H1 (cell line): ENCODE measurements around the gene KLHL29. TPM values are rescaled to one million over a fixed set of nuclear protein-coding genes. Genes with fewer than 3 reads are reported as not detected.

Source experiments
- CTCF ChIA-PET: fragments of 300-600 bp; sonication (Branson Sonifier 250); formaldehyde crosslinking; loops from one replicate; lab custom pipeline; 2021; ENCODE audit not compliant: partially characterized antibody; lab: Charles Lee
- POLR2A ChIA-PET: fragments of 300-600 bp; sonication (Branson Sonifier 250); formaldehyde crosslinking; loops from one replicate; lab custom pipeline; 2021; ENCODE audit warnings: inconsistent platforms; ENCODE audit not compliant: partially characterized antibody; lab: Charles Lee
- DNase-seq, 2 experiments: peaks; one replicate each; pipeline versions ENCODE4 v3.0.0 to v3.0.0-alpha.2; 2010 to 2022; ENCODE audit warnings: low spot score in 2 of 2, low read depth in 1 of 2, mixed read lengths in 1 of 2
- FAIRE-seq: peaks from 2 replicates; lab custom pipeline; 2011; peaks lifted over from hg19 to GRCh38; lab: Jason Lieb, UNC
- H2AFZ ChIP-seq: 2 replicates; pipeline ENCODE4 v1.8.1; 2012; ENCODE audit warnings: low read length, inconsistent platforms
- H2AK5ac ChIP-seq: 2 replicates; pipeline ENCODE4 v1.6.1; 2013; ENCODE audit warnings: low read depth, low read length
- H2BK120ac ChIP-seq: replicated peaks from 2 replicates; pipeline ENCODE3; 2013; ENCODE audit warnings: low read depth, low read length, inconsistent platforms
- H2BK12ac ChIP-seq: 2 replicates; pipeline ENCODE4 v1.6.1; 2013; ENCODE audit warnings: low read depth, low read length
- H2BK15ac ChIP-seq: 2 replicates; pipeline ENCODE4 v1.6.1; 2013; ENCODE audit warnings: low read length
- H2BK20ac ChIP-seq: 2 replicates; pipeline ENCODE4 v1.6.1; 2013; ENCODE audit warnings: low read length
- H2BK5ac ChIP-seq: 2 replicates; pipeline ENCODE4 v1.6.1; 2013; ENCODE audit warnings: low read depth, low read length
- H3K14ac ChIP-seq: 2 replicates; pipeline ENCODE4 v1.6.1; 2013; ENCODE audit warnings: inconsistent platforms; ENCODE audit not compliant: insufficient read length
- H3K18ac ChIP-seq: 2 replicates; pipeline ENCODE4 v1.6.1; 2013; ENCODE audit warnings: low read length; ENCODE audit errors: extremely low read depth
- H3K23ac ChIP-seq: 2 replicates; pipeline ENCODE4 v1.6.1; 2013; ENCODE audit warnings: inconsistent platforms; ENCODE audit not compliant: insufficient read length
- H3K23me2 ChIP-seq: 2 replicates; pipeline ENCODE4 v1.6.1; 2013; ENCODE audit warnings: low read depth, low read length
- H3K27ac ChIP-seq: 2 replicates; pipeline ENCODE4 v1.6.1; 2011; ENCODE audit warnings: low read depth, low read length, inconsistent platforms
- H3K27me3 ChIP-seq, 4 experiments: replicated peaks in 1 of 4; 1 replicate in 1 of 4; 2 replicates in 3 of 4; pipeline versions ENCODE4 v1.6.1 to v1.8.1; 2011 to 2013; ENCODE audit warnings: low read length in 3 of 4, mild to moderate bottlenecking in 3 of 4, inconsistent platforms in 2 of 4, mixed read lengths in 2 of 4, moderate library complexity in 1 of 4; ENCODE audit not compliant: control insufficient read depth in 3 of 4, insufficient read depth in 3 of 4; ENCODE audit errors: extremely low read depth in 1 of 4
- H3K36me3 ChIP-seq, 4 experiments: 2 replicates each; pipeline versions ENCODE4 v1.6.1 to v1.8.1; 2011 to 2013; ENCODE audit warnings: mild to moderate bottlenecking in 4 of 4, low read length in 3 of 4, moderate library complexity in 2 of 4, control low read depth in 1 of 4, inconsistent platforms in 1 of 4; ENCODE audit not compliant: insufficient read depth in 4 of 4, control insufficient read depth in 2 of 4
- H3K4ac ChIP-seq: replicated peaks from 2 replicates; pipeline ENCODE3; 2013; ENCODE audit warnings: low read length, low read depth, mixed read lengths, inconsistent platforms; ENCODE audit not compliant: insufficient read length
- H3K4me1 ChIP-seq, 4 experiments: replicated peaks in 1 of 4; 1 replicate in 1 of 4; 2 replicates in 3 of 4; pipeline versions ENCODE4 v1.6.1 to v1.8.1; 2011 to 2013; ENCODE audit warnings: low read length in 3 of 4, inconsistent platforms in 2 of 4, mixed read lengths in 1 of 4; ENCODE audit not compliant: insufficient read depth in 4 of 4, control insufficient read depth in 3 of 4
- H3K4me2 ChIP-seq, 2 experiments: 2 replicates each; pipeline versions ENCODE4 v1.6.1 to v1.8.1; 2011 to 2013; ENCODE audit warnings: low read depth in 2 of 2, low read length in 2 of 2, control low read depth in 1 of 2, inconsistent platforms in 1 of 2, mild to moderate bottlenecking in 1 of 2; ENCODE audit not compliant: insufficient read depth in 1 of 2
- H3K4me3 ChIP-seq, 4 experiments: fragments of 200-600, 300-600 bp in 1 of 4; sonication (generic), shearing (Covaris generic), sonication (Bioruptor Twin) in 1 of 4; 2 replicates each; pipeline versions ENCODE4 v1.5.1 to v1.8.1; 2011 to 2016; ENCODE audit warnings: low read length in 4 of 4, low read depth in 3 of 4, control low read depth in 2 of 4, inconsistent platforms in 2 of 4, mild to moderate bottlenecking in 2 of 4, mixed read lengths in 1 of 4, moderate library complexity in 1 of 4; ENCODE audit not compliant: insufficient read depth in 2 of 4; ENCODE audit errors: extremely low read depth in 1 of 4
- H3K56ac ChIP-seq: replicated peaks from 2 replicates; pipeline ENCODE3; 2013; ENCODE audit warnings: low read depth, mild to moderate bottlenecking, mixed read lengths, low read length, inconsistent platforms; ENCODE audit not compliant: insufficient read length
- H3K79me1 ChIP-seq: 2 replicates; pipeline ENCODE4 v1.6.1; 2013; ENCODE audit warnings: low read depth, low read length, control low read depth
- H3K79me2 ChIP-seq, 2 experiments: 2 replicates each; pipeline versions ENCODE4 v1.6.1 to v1.8.1; 2012 to 2013; ENCODE audit warnings: low read length in 2 of 2, mild to moderate bottlenecking in 2 of 2, inconsistent platforms in 1 of 2; ENCODE audit not compliant: insufficient read depth in 2 of 2, control insufficient read depth in 1 of 2
- H3K9ac ChIP-seq, 4 experiments: replicated peaks in 1 of 4; 1 replicate in 1 of 4; 2 replicates in 3 of 4; pipeline versions ENCODE4 v1.6.1 to v1.8.1; 2011 to 2013; ENCODE audit warnings: low read depth in 3 of 4, low read length in 3 of 4, control low read depth in 2 of 4, mild to moderate bottlenecking in 2 of 4, moderate library complexity in 2 of 4, inconsistent platforms in 1 of 4; ENCODE audit errors: extremely low read depth in 1 of 4
- H3K9me3 ChIP-seq, 2 experiments: 2 replicates each; pipeline versions ENCODE4 v1.6.1 to v1.8.1; 2012 to 2013; ENCODE audit warnings: mild to moderate bottlenecking in 2 of 2, moderate library complexity in 2 of 2, control low read depth in 1 of 2, inconsistent platforms in 1 of 2, low read depth in 1 of 2, low read length in 1 of 2, mixed read lengths in 1 of 2; ENCODE audit not compliant: insufficient read depth in 2 of 2
- H4K20me1 ChIP-seq, 2 experiments: replicated peaks in 1 of 2; 2 replicates each; pipeline versions ENCODE3 to v1.8.1; 2011 to 2013; ENCODE audit warnings: inconsistent platforms in 2 of 2, low read length in 2 of 2, mild to moderate bottlenecking in 1 of 2; ENCODE audit not compliant: insufficient read depth in 2 of 2, control insufficient read depth in 1 of 2
- H4K5ac ChIP-seq: 2 replicates; pipeline ENCODE4 v1.6.1; 2013; ENCODE audit warnings: low read length, low read depth, mixed read lengths, inconsistent platforms; ENCODE audit not compliant: insufficient read length
- H4K8ac ChIP-seq: 2 replicates; pipeline ENCODE4 v1.8.0; 2013; ENCODE audit warnings: mild to moderate bottlenecking, moderate library complexity, low read length, inconsistent platforms; ENCODE audit not compliant: insufficient read depth; ENCODE audit errors: extremely low read depth
- H4K91ac ChIP-seq: replicated peaks from 2 replicates; pipeline ENCODE3; 2013; ENCODE audit warnings: low read length, mixed read lengths, inconsistent platforms; ENCODE audit not compliant: insufficient read length
- CEBPB ChIP-seq: IDR thresholded peaks from 2 replicates; pipeline ENCODE4 v1.6.1; 2012; ENCODE audit warnings: low read depth, low read length
- CHD1 ChIP-seq: IDR thresholded peaks from 2 replicates; pipeline ENCODE4 v1.6.1; 2012; ENCODE audit warnings: low read depth, low read length, improper control_type of control experiment
- EZH2 ChIP-seq: fragments of 200-600 bp; sonication (generic); IDR thresholded peaks from 2 replicates; pipeline ENCODE4 v1.7.1; 2012; ENCODE audit warnings: low read depth, mild to moderate bottlenecking, moderate library complexity, low read length, inconsistent platforms; ENCODE audit not compliant: severe bottlenecking
- MAX ChIP-seq: IDR thresholded peaks from 2 replicates; pipeline ENCODE4 v1.6.1; 2012; ENCODE audit warnings: inconsistent platforms
- POU5F1 ChIP-seq: IDR thresholded peaks from 2 replicates; pipeline ENCODE4 v1.6.1; 2011; ENCODE audit warnings: low read depth, mild to moderate bottlenecking, low read length, moderate library complexity
- SIN3A ChIP-seq, 2 experiments: IDR thresholded peaks in 1 of 2; conservative IDR thresholded peaks in 1 of 2; 2 replicates each; pipeline ENCODE4 v1.6.1; 2011 to 2012; ENCODE audit warnings: low read length in 2 of 2, improper control_type of control experiment in 1 of 2, low read depth in 1 of 2, mild to moderate bottlenecking in 1 of 2
- SIRT6 ChIP-seq: IDR thresholded peaks from one replicate; pipeline ENCODE4 v1.7.1; 2012; ENCODE audit warnings: low read length, inconsistent platforms
- SRF ChIP-seq: IDR thresholded peaks from 2 replicates; pipeline ENCODE4 v1.6.1; 2011; ENCODE audit warnings: mild to moderate bottlenecking, low read depth, low read length, moderate library complexity
- TEAD4 ChIP-seq: IDR thresholded peaks from 2 replicates; pipeline ENCODE4 v1.6.1; 2012; ENCODE audit warnings: low read depth, low read length, inconsistent platforms, mixed read lengths
- ZNF274 ChIP-seq: IDR thresholded peaks from 2 replicates; pipeline ENCODE4 v1.7.0; 2012; ENCODE audit warnings: low read length, borderline replicate concordance; ENCODE audit errors: extremely low read depth
- WGBS, 2 experiments: shearing (Covaris generic) in 1 of 2; methylation state at CpG; one replicate each; pipeline versions ENCODE4 v1.1.6 to v1.1.7; 2013 to 2015; ENCODE audit warnings: low lambda C conversion rate in 2 of 2, mixed read lengths in 2 of 2, inconsistent platforms in 1 of 2, low coverage in 1 of 2, missing lambda C conversion rate in 1 of 2; ENCODE audit not compliant: insufficient replicate concordance in 2 of 2, insufficient coverage in 1 of 2, insufficient read length in 1 of 2; ENCODE audit errors: extremely low coverage in 1 of 2, missing lambda C conversion rate in 1 of 2; 5-methylcytosine and 5-hydroxymethylcytosine counted together
- polyA plus RNA-seq, 7 experiments: library from polyadenylated mRNA; depleted of rRNA in 3 of 7; stranded (reverse) in 5 of 7; unstranded in 2 of 7; fragments of >200 nt in 5 of 7; fragments of 200-250 nt in 2 of 7; gene quantifications; 1 replicate in 5 of 7; 2 replicates in 1 of 7; 4 replicates in 1 of 7; pipeline versions ENCODE4 v1.2.1 to v1.2.3, GENCODE V29; 2011 to 2013; ENCODE audit warnings: missing spikeins in 2 of 7, mixed read lengths in 2 of 7
- total RNA-seq: library from RNA; stranded (reverse); fragmentation: NEBNext Ultra II Directional; extraction: Animal tissue kit (Norgen Biotek cat#: 25700); gene quantifications from 2 replicates; pipeline ENCODE4 v1.2.1, GENCODE V29; 2021
- TF ChIP-seq, protein P1 (sequence below): IDR thresholded peaks from 2 replicates; pipeline ENCODE4 v1.6.1; 2011; ENCODE audit warnings: low read depth, mild to moderate bottlenecking, low read length; ENCODE audit not compliant: insufficient read depth

The KLHL29 gene
- total and polyA plus RNA-seq, 2 of the 8 experiments (the other 6 are each of a cell fraction or from before 2014, with no cell fraction given), result 1.1 to 4.7 TPM

GRCh38 chr2:23591111-23591510, 206.1 kb downstream of the KLHL29 start:
- no peak overlapping the region for H2AK5ac ChIP-seq
- H3K23me2 ChIP-seq, result no peaks in the 10 kb centered on the region
- no peak overlapping the region for H4K8ac ChIP-seq
- CTCF ChIA-PET, result interaction anchor here (1.5 to 2.1 kb wide), 2 partner anchors 24 to 33 kb away, joined by 3 to 6 read pairs; no protein-coding TSS in a partner anchor
- POLR2A ChIA-PET, result interaction anchor here (0.9 kb wide), 1 partner anchor 15 kb away, joined by 3 read pairs; no protein-coding TSS in a partner anchor
- FAIRE-seq, result no peak
- H2BK120ac ChIP-seq, result no peak overlapping the region
- no peak overlapping the region for H3K4me3 ChIP-seq
- no peak overlapping the region for H2BK5ac ChIP-seq
- H3K4ac ChIP-seq, result no peak overlapping the region
- H3K79me2 ChIP-seq, result no peaks in the 10 kb centered on the region
- no peak overlapping the region for H2BK12ac ChIP-seq
- no peak overlapping the region for H3K4me2 ChIP-seq
- H3K9ac ChIP-seq, result no peak overlapping the region
- TF ChIP-seq ZNF274 (no peak), SRF (no peak), SIRT6 (no peak), CEBPB (no peak), TEAD4 (no peak), POU5F1 (no peak), EZH2 (no peak), SIN3A (conservative IDR thresholded peaks at IDR 0.05 in 1 of 2, IDR thresholded peaks at IDR 0.05 in 1 of 2; ENCODE audit: low read depth in 1 of 2, low read length in 2 of 2) (no peak), MAX (no peak), CHD1 (no peak)
- TF ChIP-seq, protein P1, sequence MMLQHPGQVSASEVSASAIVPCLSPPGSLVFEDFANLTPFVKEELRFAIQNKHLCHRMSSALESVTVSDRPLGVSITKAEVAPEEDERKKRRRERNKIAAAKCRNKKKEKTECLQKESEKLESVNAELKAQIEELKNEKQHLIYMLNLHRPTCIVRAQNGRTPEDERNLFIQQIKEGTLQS, result no peak
- no peak for DNase-seq
- H3K9me3 ChIP-seq, result no peaks in the 10 kb centered on the region
- 91% methylated on average over 7 of the region's 7 CpGs; no CpG with 5 or more reads in 1 of the 2 experiments for WGBS, 2 experiments
- H4K91ac ChIP-seq, result no peak overlapping the region
- no peak overlapping the region for H2BK15ac ChIP-seq
- H4K5ac ChIP-seq, result no peak overlapping the region
- no peaks in the 10 kb centered on the region for H3K79me1 ChIP-seq
- peaks cover 0 to 4% (median 2%) of the 10 kb centered on the region in 4 experiments; a peak in 4 of 7 replicates for H3K4me1 ChIP-seq
- H3K56ac ChIP-seq, result no peak overlapping the region
- H2BK20ac ChIP-seq, result no peak overlapping the region
- H3K14ac ChIP-seq, result no peak overlapping the region
- no peak overlapping the region for H3K27ac ChIP-seq
- no peak overlapping the region for H3K23ac ChIP-seq
- no peaks in the 10 kb centered on the region for H3K36me3 ChIP-seq
- H2AFZ ChIP-seq, result no peak overlapping the region
- H3K27me3 ChIP-seq, result no peaks in the 10 kb centered on the region
- no peak overlapping the region for H3K18ac ChIP-seq
- no peaks in the 10 kb centered on the region for H4K20me1 ChIP-seq
